ENCODE measurements around the gene GPR146. TPM values are rescaled to one million over a fixed set of nuclear protein-coding genes. Genes with fewer than 3 reads are reported as not detected.

The GPR146 gene
- total and polyA plus RNA-seq, 2 experiments from 2014 or later: 4.3 to 9.7 TPM

DNA sequence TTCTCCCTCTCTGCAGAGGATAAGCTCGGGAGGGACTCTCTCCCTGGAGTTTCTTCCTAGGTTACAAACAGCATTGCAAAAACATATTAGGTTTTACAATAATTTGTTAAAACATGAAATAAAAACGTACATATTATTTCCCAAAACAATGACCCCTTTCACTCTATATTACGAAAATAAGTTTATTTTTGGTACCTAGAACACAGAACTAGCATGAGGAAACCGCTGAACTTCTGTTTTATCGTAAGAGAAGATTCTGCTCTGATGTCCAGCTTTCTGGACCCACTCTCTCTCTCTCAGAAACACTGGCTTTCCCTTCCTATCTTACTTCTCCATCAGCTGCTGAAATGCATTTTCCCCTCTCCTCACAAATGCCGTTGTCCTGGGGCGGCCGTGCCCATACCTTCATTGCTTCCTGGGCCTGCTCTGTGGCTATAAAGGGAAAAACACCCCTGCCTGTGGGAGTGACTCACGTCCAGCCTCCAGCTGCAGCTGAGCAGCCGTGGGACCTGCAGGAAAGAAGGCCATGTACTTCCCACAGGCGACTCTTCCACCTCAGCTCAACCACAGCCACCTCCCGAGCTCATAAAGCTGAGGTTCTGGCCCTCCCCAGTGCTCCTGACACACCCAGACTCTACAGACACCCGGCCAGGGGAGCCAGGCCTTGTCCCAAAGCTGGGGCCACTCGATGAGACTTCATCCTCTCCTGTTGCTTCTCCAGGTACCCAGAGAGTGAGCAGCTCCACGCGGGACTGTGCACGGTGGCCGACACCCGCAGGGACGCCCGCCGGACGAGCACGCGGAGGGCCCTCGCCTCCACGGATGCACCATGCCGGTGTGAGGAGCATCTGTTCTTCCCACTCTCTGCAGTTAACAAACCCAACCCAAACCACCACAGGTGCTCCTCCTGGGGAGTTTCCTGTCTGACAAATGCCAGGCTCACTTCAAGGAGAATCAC, 46.6 kb downstream of the GPR146 start:
- no peak overlapping the region for H2AFZ ChIP-seq
- no peak overlapping the region for H3K4me3 ChIP-seq
- no peaks in the 10 kb centered on the region for H3K36me3 ChIP-seq (ENCODE audit: low read depth)
- 88 to 89% methylated on average over 28 of the region's 28 CpGs for WGBS, 2 experiments (ENCODE audit: low coverage in 1 of 2, low lambda C conversion rate in 2 of 2, missing lambda C conversion rate in 2 of 2)
- TF ChIP-seq EZH2 (IDR thresholded peaks at IDR 0.05; ENCODE audit: insufficient read depth, poor library complexity, severe bottlenecking): no peak
- no peak for TF ChIP-seq EZH2phosphoT487 (IDR thresholded peaks at IDR 0.05; ENCODE audit: insufficient read depth, low read depth)
- in situ Hi-C loops (cut with MboI): no loop called here
- no peaks in the 10 kb centered on the region for H3K79me2 ChIP-seq (ENCODE audit: insufficient read depth)
- no peaks in the 10 kb centered on the region for H3K27me3 ChIP-seq (replicated peaks; ENCODE audit: insufficient read depth)
- no peaks in the 10 kb centered on the region for H3K9me2 ChIP-seq (ENCODE audit: insufficient read depth)
- H3K9ac ChIP-seq: no peak overlapping the region
- peaks cover 23% of the 10 kb centered on the region for H3F3A ChIP-seq (ENCODE audit: insufficient read depth)
- no peak overlapping the region for H3K27ac ChIP-seq
- H3K4me2 ChIP-seq (ENCODE audit: unreplicated experiment): no peak overlapping the region
- H3K4me1 ChIP-seq (ENCODE audit: insufficient read depth): peaks cover 31% of the 10 kb centered on the region
- no peak for DNase-seq
- H4K20me1 ChIP-seq (ENCODE audit: insufficient read depth): no peaks in the 10 kb centered on the region
- no peaks in the 10 kb centered on the region for H3K9me3 ChIP-seq (ENCODE audit: low read depth)

DNA sequence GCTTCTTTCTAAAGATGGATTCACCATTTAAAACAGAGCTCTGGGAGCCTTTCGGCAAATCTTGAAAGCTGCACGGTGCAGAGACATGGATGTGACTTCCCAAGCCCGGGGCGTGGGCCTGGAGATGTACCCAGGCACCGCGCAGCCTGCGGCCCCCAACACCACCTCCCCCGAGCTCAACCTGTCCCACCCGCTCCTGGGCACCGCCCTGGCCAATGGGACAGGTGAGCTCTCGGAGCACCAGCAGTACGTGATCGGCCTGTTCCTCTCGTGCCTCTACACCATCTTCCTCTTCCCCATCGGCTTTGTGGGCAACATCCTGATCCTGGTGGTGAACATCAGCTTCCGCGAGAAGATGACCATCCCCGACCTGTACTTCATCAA, 47.3 kb downstream of the GPR146 start:
- Histone ChIP-seq H3K9me2 (ENCODE audit: insufficient read depth) (no peaks in the 10 kb centered on the region), H3K27me3 (replicated peaks; ENCODE audit: insufficient read depth) (no peaks in the 10 kb centered on the region), H2AFZ (no peak overlapping the region), H3K36me3 (ENCODE audit: low read depth) (no peaks in the 10 kb centered on the region), H3K4me3 (no peak overlapping the region), H3F3A (ENCODE audit: insufficient read depth) (peaks cover 18% of the 10 kb centered on the region), H3K79me2 (ENCODE audit: insufficient read depth) (no peaks in the 10 kb centered on the region), H3K4me1 (ENCODE audit: insufficient read depth) (peaks cover 25% of the 10 kb centered on the region), H3K9ac (no peak overlapping the region), H4K20me1 (ENCODE audit: insufficient read depth) (no peaks in the 10 kb centered on the region), H3K27ac (no peak overlapping the region), H3K9me3 (ENCODE audit: low read depth) (no peaks in the 10 kb centered on the region), H3K4me2 (ENCODE audit: unreplicated experiment) (no peak overlapping the region)
- in situ Hi-C loops (cut with MboI): no loop called here
- no peak for DNase-seq
- TF ChIP-seq EZH2 (IDR thresholded peaks at IDR 0.05; ENCODE audit: insufficient read depth, poor library complexity, severe bottlenecking) (no peak), EZH2phosphoT487 (IDR thresholded peaks at IDR 0.05; ENCODE audit: insufficient read depth, low read depth) (no peak)
- WGBS, 2 experiments (ENCODE audit: low coverage in 1 of 2, low lambda C conversion rate in 2 of 2, missing lambda C conversion rate in 2 of 2): 94 to 97% methylated on average over 16 to 18 of the region's 18 CpGs

DNA sequence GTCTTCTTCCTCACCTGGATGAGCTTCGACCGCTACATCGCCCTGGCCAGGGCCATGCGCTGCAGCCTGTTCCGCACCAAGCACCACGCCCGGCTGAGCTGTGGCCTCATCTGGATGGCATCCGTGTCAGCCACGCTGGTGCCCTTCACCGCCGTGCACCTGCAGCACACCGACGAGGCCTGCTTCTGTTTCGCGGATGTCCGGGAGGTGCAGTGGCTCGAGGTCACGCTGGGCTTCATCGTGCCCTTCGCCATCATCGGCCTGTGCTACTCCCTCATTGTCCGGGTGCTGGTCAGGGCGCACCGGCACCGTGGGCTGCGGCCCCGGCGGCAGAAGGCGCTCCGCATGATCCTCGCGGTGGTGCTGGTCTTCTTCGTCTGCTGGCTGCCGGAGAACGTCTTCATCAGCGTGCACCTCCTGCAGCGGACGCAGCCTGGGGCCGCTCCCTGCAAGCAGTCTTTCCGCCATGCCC, 47.9 kb downstream of the GPR146 start:
- Histone ChIP-seq H3K9ac (no peak overlapping the region), H3K9me3 (ENCODE audit: low read depth) (no peaks in the 10 kb centered on the region), H2AFZ (no peak overlapping the region), H3K27me3 (replicated peaks; ENCODE audit: insufficient read depth) (no peaks in the 10 kb centered on the region), H3K27ac (no peak overlapping the region), H3K4me1 (ENCODE audit: insufficient read depth) (peaks cover 21% of the 10 kb centered on the region), H3F3A (ENCODE audit: insufficient read depth) (peaks cover 16% of the 10 kb centered on the region), H3K4me3 (no peak overlapping the region), H4K20me1 (ENCODE audit: insufficient read depth) (no peaks in the 10 kb centered on the region), H3K9me2 (ENCODE audit: insufficient read depth) (no peaks in the 10 kb centered on the region), H3K79me2 (ENCODE audit: insufficient read depth) (no peaks in the 10 kb centered on the region), H3K36me3 (ENCODE audit: low read depth) (no peaks in the 10 kb centered on the region), H3K4me2 (ENCODE audit: unreplicated experiment) (no peak overlapping the region)
- in situ Hi-C loops (cut with MboI): no loop called here
- TF ChIP-seq EZH2 (IDR thresholded peaks at IDR 0.05; ENCODE audit: insufficient read depth, poor library complexity, severe bottlenecking) (no peak), EZH2phosphoT487 (IDR thresholded peaks at IDR 0.05; ENCODE audit: insufficient read depth, low read depth) (no peak)
- DNase-seq: no peak
- WGBS, 2 experiments (ENCODE audit: low coverage in 1 of 2, low lambda C conversion rate in 2 of 2, missing lambda C conversion rate in 2 of 2): 96 to 97% methylated on average over 30 to 40 of the region's 40 CpGs

DNA sequence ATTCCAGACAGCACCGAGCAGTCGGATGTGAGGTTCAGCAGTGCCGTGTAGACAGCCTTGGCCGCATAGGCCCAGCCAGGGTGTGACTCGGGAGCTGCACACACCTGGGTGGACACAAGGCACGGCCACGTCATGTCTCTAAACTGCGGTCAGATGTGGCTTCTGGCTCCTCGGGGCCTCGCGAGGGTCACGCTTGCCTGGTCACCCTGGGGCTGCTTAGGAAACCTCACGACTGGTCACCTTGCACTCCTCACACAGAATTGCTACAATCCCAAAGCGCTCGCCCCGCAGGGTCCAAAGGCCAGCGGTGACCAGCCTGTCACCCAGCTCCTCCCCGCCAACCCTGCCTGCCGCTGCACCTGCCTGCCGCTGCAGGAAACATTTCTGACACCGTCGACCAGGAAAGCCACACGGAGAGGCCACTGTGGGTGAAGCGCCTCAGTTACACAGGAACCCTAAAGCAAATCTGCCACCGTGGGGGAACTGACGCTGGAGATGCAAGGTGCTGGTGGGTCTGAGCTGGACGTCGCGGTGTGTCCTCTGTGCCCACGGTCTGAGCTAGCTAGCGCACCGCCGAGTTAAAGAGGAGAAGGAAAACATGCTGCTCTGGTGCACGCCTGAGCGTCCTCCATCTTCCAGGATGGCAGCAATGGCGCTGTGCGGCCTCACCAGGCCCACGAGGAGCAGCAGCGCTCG, 48.6 kb downstream of the GPR146 start:
- H3K9ac ChIP-seq: no peak overlapping the region
- no peaks in the 10 kb centered on the region for H3K27me3 ChIP-seq (replicated peaks; ENCODE audit: insufficient read depth)
- H3K4me1 ChIP-seq (ENCODE audit: insufficient read depth): peaks cover 14% of the 10 kb centered on the region
- no peak for DNase-seq
- 94 to 97% methylated on average over 40 of the region's 40 CpGs for WGBS, 2 experiments (ENCODE audit: low coverage in 1 of 2, low lambda C conversion rate in 2 of 2, missing lambda C conversion rate in 2 of 2)
- H2AFZ ChIP-seq: no peak overlapping the region
- in situ Hi-C loops (cut with MboI): no loop called here
- no peaks in the 10 kb centered on the region for H3K36me3 ChIP-seq (ENCODE audit: low read depth)
- H3K4me3 ChIP-seq: no peak overlapping the region
- no peaks in the 10 kb centered on the region for H3K9me2 ChIP-seq (ENCODE audit: insufficient read depth)
- peaks cover 8% of the 10 kb centered on the region; the same call in 1 of the 2 replicates for H3F3A ChIP-seq (ENCODE audit: insufficient read depth)
- no peak overlapping the region for H3K27ac ChIP-seq
- H3K9me3 ChIP-seq (ENCODE audit: low read depth): no peaks in the 10 kb centered on the region
- H3K79me2 ChIP-seq (ENCODE audit: insufficient read depth): no peaks in the 10 kb centered on the region
- H4K20me1 ChIP-seq (ENCODE audit: insufficient read depth): no peaks in the 10 kb centered on the region
- H3K4me2 ChIP-seq (ENCODE audit: unreplicated experiment): no peak overlapping the region
- TF ChIP-seq EZH2 (IDR thresholded peaks at IDR 0.05; ENCODE audit: insufficient read depth, poor library complexity, severe bottlenecking): no peak

Data from GM23248 (cell line).